ENCODE results near the gene NOP56. TPM values are rescaled to one million over a fixed set of nuclear protein-coding genes. Genes with fewer than 3 reads are reported as not detected.

Gene NOP56
- total RNA-seq, 4 donors from 2014 or later: 80.0 to 141 (median 87.6) TPM

GRCh38 chr20:2654384-2654822, 2.0 kb downstream of the NOP56 start:
- peaks cover 0 to 26% (median 19%) of the 10 kb centered on the region in 4 donors for H3K4me1 ChIP-seq
- no peaks in the 10 kb centered on the region for H3K27me3 ChIP-seq
- H3K4me3 ChIP-seq: peak overlapping the region in 1 of 4 donors; percentile 89
- no peak for DNase-seq (ENCODE audit: low spot score in 2 of 2)
- H3K36me3 ChIP-seq: peaks cover 3 to 55% (median 42%) of the 10 kb centered on the region in 3 donors
- 82 to 87% methylated on average over 9 of the region's 9 CpGs for WGBS, 2 donors
- TF ChIP-seq EP300 (IDR thresholded peaks at IDR 0.05) (no peak), POLR2A (IDR thresholded peaks at IDR 0.05) (no peak), CTCF (IDR thresholded peaks at IDR 0.05) (no peak)
- no peak overlapping the region for H3K27ac ChIP-seq
- no peaks in the 10 kb centered on the region for H3K9me3 ChIP-seq

- WGBS, 2 donors: 81 to 89% methylated on average over 3 of the region's 3 CpGs
- no peak overlapping the region for H3K27ac ChIP-seq
- DNase-seq (ENCODE audit: low spot score in 2 of 2): no peak
- H3K27me3 ChIP-seq: no peaks in the 10 kb centered on the region
- H3K36me3 ChIP-seq: peaks cover 3 to 59% (median 46%) of the 10 kb centered on the region in 3 donors
- no peaks in the 10 kb centered on the region for H3K9me3 ChIP-seq
- peaks cover 0 to 26% (median 19%) of the 10 kb centered on the region in 4 donors for H3K4me1 ChIP-seq
- no peak overlapping the region for H3K4me3 ChIP-seq
- no peak for TF ChIP-seq CTCF (IDR thresholded peaks at IDR 0.05)
- no peak for TF ChIP-seq EP300 (IDR thresholded peaks at IDR 0.05)
- TF ChIP-seq POLR2A (IDR thresholded peaks at IDR 0.05): no peak
Measured at GRCh38 chr20:2654831-2655230, 2.4 kb downstream of the NOP56 start.

- no peak overlapping the region for H3K4me3 ChIP-seq
- no peaks in the 10 kb centered on the region for H3K27me3 ChIP-seq
- WGBS, 2 donors: 91 to 94% methylated on average over 17 of the region's 17 CpGs
- no peak for DNase-seq (ENCODE audit: low spot score in 2 of 2)
- no peaks in the 10 kb centered on the region for H3K9me3 ChIP-seq
- TF ChIP-seq EP300 (IDR thresholded peaks at IDR 0.05) (no peak), POLR2A (IDR thresholded peaks at IDR 0.05) (no peak), CTCF (IDR thresholded peaks at IDR 0.05) (no peak)
- peaks cover 0 to 26% (median 19%) of the 10 kb centered on the region in 4 donors for H3K4me1 ChIP-seq
- no peak overlapping the region for H3K27ac ChIP-seq
- peaks cover 3 to 66% (median 53%) of the 10 kb centered on the region in 3 donors for H3K36me3 ChIP-seq
Measured at GRCh38 chr20:2655331-2656116, 3.1 kb downstream of the NOP56 start.

GRCh38 chr20:2656471-2657117, 4.2 kb downstream of the NOP56 start:
- whole genome bisulfite sequencing, 2 donors: 91 to 93% methylated on average over 12 of the region's 12 CpGs
- Histone ChIP-seq H3K9me3 (no peaks in the 10 kb centered on the region), H3K4me1 (peaks cover 0 to 18% (median 15%) of the 10 kb centered on the region in 4 donors), H3K27ac (no peak overlapping the region), H3K4me3 (no peak overlapping the region), H3K36me3 (peaks cover 3 to 77% (median 57%) of the 10 kb centered on the region in 3 donors), H3K27me3 (no peaks in the 10 kb centered on the region)
- TF ChIP-seq POLR2A (IDR thresholded peaks at IDR 0.05): no peak
- DNase-seq (ENCODE audit: low spot score in 2 of 2): no peak

GRCh38 chr20:2657241-2657640, 4.8 kb downstream of the NOP56 start:
- TF ChIP-seq CTCF (IDR thresholded peaks at IDR 0.05) (no peak), EP300 (IDR thresholded peaks at IDR 0.05) (no peak), POLR2A (IDR thresholded peaks at IDR 0.05) (no peak)
- no peak for DNase-seq (ENCODE audit: low spot score in 2 of 2)
- H3K4me1 ChIP-seq: peaks cover 0 to 22% (median 14%) of the 10 kb centered on the region in 4 donors
- no peak overlapping the region for H3K27ac ChIP-seq
- 79 to 80% methylated on average over 5 of the region's 5 CpGs for WGBS, 2 donors
- H3K36me3 ChIP-seq: peaks cover 3 to 83% (median 57%) of the 10 kb centered on the region in 3 donors
- no peaks in the 10 kb centered on the region for H3K27me3 ChIP-seq
- H3K9me3 ChIP-seq: no peaks in the 10 kb centered on the region
- H3K4me3 ChIP-seq: no peak overlapping the region
